Measurements from ENCODE around the gene ABHD4.
"Not testable (repeated sequence)": the region's sequence is repeated elsewhere in the genome, so short reads cannot be mapped to it uniquely, and the experiment has no call there.

The ABHD4 gene

GRCh38 chr14:22627506-22628263, 29.6 kb downstream of the ABHD4 start:
- DNase-seq (ENCODE audit: insufficient read length, low spot score) (no peak), FAIRE-seq (no peak)
- TF ChIP-seq, protein P1, sequence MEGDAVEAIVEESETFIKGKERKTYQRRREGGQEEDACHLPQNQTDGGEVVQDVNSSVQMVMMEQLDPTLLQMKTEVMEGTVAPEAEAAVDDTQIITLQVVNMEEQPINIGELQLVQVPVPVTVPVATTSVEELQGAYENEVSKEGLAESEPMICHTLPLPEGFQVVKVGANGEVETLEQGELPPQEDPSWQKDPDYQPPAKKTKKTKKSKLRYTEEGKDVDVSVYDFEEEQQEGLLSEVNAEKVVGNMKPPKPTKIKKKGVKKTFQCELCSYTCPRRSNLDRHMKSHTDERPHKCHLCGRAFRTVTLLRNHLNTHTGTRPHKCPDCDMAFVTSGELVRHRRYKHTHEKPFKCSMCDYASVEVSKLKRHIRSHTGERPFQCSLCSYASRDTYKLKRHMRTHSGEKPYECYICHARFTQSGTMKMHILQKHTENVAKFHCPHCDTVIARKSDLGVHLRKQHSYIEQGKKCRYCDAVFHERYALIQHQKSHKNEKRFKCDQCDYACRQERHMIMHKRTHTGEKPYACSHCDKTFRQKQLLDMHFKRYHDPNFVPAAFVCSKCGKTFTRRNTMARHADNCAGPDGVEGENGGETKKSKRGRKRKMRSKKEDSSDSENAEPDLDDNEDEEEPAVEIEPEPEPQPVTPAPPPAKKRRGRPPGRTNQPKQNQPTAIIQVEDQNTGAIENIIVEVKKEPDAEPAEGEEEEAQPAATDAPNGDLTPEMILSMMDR (IDR thresholded peaks at IDR 0.05; ENCODE audit: insufficient read depth, missing control alignments) = no peak

DNA sequence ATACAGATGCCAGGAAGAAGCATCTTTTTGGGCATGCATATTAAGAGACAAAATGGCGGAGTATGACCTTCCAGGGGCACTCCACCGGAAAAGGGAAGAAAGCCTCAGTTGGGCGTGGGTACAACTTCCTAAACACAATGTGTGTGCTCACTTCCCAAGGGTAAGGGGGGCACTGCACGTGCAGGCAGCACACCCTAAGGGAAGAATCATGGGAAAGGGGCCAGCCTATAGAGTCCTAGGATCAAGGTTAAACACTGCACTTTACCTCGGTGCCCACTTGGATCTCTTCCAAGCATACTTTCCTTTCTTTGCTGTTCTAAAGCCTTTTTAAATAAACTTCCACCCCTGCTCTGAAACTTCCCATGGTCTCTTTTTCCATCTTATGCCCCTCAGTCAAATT, 31.3 kb downstream of the ABHD4 start:
- DNase-seq (ENCODE audit: insufficient read length, low spot score) = no peak
- TF ChIP-seq, protein P1 (IDR thresholded peaks at IDR 0.05; ENCODE audit: insufficient read depth, missing control alignments) = no peak
- no peak for FAIRE-seq

DNA sequence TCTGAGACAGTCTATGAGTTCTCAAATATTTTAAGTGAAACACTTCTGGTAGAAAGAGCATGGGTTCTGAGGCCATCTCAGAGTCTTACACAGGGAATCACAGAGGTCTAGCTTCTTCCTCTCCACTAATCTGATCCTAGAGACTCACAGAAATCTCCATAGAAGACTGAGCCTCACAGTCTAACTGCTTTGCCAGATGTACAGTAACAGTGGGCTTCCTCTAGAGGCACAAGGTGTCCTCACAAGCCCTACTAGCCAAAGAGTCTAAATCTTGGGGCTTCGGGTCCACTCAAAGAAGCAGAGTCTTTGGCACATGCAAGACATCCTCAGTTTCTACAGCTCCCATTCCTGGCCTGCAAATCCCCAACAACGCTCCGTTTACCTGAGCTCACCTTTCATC, 32.0 kb downstream of the ABHD4 start:
- no peak for FAIRE-seq
- TF ChIP-seq, protein P1 (IDR thresholded peaks at IDR 0.05; ENCODE audit: insufficient read depth, missing control alignments) = no peak
- no peak for DNase-seq (ENCODE audit: insufficient read length, low spot score)

DNA sequence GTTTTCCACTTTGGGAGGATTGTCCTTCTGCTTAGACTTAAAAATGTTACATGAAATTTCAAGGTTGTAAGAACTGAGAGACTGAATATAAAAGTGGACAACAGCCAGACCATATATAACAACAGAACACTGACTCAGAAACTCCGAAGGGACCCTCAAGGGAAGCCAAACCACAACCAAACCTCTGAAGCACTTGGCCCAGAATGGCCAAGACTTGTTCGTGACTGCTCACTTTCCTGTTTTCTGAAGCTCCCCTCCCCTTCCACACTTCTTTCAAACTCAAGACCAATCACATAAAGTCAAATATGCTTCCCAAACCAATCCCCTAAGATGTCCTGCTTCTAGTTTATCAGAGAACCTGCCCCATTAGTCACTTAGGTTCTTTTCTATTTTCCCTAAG, 32.4 kb downstream of the ABHD4 start:
- DNase-seq (ENCODE audit: insufficient read length, low spot score) (no peak), FAIRE-seq (no peak)
- TF ChIP-seq, protein P1 (IDR thresholded peaks at IDR 0.05; ENCODE audit: insufficient read depth, missing control alignments) = no peak

DNA sequence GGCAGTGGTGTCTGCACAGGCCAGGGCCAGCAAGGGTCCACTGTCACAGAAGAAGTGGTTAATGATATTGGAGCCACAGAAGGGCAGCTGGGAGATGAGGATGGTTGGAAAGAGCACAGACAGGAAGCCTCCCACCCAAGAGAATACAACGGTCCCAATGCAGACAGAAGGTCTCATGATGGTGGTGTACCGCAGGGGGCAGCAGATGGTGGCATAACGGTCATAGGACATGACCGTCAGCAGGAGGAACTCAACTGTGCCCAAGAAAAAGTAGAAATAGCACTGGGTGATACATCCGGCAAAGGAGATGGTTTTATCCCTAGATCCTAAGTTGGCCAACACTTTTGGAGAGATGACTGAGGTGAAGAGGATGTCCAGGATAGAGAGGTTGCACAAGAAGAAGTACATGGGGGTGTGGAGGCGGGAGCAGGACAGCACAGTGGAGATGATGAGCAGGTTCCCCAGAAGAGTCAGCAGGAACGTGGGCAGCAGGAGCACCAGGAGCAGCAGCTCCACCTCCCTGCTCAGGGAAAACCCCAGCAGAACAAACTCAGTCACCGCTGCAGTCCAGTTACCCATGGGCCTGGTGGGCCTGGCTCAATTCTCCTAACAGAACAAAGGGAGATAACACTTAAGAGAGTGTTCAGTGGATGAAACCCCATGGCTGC, 36.3 kb downstream of the ABHD4 start:
- no peak for FAIRE-seq
- TF ChIP-seq, protein P1 (IDR thresholded peaks at IDR 0.05; ENCODE audit: insufficient read depth, missing control alignments) = no peak
- DNase-seq (ENCODE audit: insufficient read length, low spot score) = no peak

DNA sequence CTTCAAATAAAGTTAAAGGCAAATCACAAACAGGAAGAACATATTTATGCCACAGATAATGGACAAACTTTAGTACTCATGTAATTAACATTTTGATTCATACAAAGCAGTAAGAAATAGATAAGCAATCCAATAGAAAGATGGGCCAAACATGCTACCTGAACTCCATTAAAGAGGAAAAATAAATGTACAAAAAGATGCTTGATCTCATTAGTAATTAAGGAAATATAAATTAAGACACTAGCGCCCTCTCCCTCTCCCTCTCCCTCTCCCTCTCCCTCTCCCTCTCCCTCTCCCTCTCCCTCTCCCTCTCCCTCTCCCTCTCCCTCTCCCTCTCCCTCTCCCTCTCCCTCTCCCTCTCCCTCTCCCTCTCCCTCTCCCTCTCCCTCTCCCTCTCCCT, 37.9 kb downstream of the ABHD4 start:
- not testable (repeated sequence) for FAIRE-seq; DNase-seq (ENCODE audit: insufficient read length, low spot score)

DNA sequence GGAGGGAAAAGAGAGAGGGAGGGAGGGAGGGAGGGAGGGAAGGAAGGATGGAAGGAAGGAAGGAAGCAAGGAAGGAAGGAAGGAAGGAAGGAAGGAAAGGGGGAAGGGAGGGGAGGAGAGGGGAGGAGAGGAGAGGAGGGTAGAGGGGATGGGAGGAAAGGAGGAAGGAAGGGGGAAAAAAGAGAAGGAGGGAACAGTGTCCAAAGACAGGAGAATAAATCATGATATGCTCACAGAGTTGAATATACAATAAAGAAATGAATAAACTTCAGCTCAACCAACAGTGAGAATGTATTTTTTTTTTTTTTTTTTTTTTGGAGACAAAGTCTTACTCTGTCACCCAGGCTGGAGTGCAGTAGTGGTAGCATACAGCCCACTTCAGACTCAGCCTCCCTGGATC, 42.1 kb downstream of the ABHD4 start:
- FAIRE-seq (no peak), DNase-seq (ENCODE audit: insufficient read length, low spot score) (no peak)

More for the DNA sequence above, 42.1 kb downstream of the ABHD4 start:
- TF ChIP-seq, protein P1 (IDR thresholded peaks at IDR 0.05; ENCODE audit: insufficient read depth, missing control alignments) = no peak
